Aorta (tissue), 5 donors: ENCODE data around the gene KLHL3. TPM values are rescaled to one million over a fixed set of nuclear protein-coding genes. Genes with fewer than 3 reads are reported as not detected.

Source experiments
- ATAC-seq: fragments of 200-7000 bp; cut with Tn5 transposase; one replicate; pipeline ENCODE4 v1.9.1; 2022; ENCODE audit warnings: moderate library complexity; ENCODE audit not compliant: low FRiP score
- DNase-seq, 2 donors: peaks; one replicate each; pipeline ENCODE4 v3.0.0-alpha.2; 2020
- H3K27ac ChIP-seq, 2 donors: one replicate each; pipeline ENCODE4 v1.5.1; 2013; ENCODE audit warnings: low read length in 2 of 2, mild to moderate bottlenecking in 2 of 2, moderate library complexity in 2 of 2, control low read depth in 1 of 2, inconsistent platforms in 1 of 2, low read depth in 1 of 2
- H3K27me3 ChIP-seq, 2 donors: one replicate each; pipeline ENCODE4 v1.6.1; 2013; ENCODE audit warnings: control low read depth in 1 of 2, low read length in 1 of 2, mild to moderate bottlenecking in 1 of 2, moderate library complexity in 1 of 2; ENCODE audit not compliant: insufficient read depth in 2 of 2, control insufficient read depth in 1 of 2
- H3K36me3 ChIP-seq, 2 donors: one replicate each; pipeline ENCODE4 v1.6.1; 2013; ENCODE audit warnings: control low read depth in 1 of 2, low read length in 1 of 2, mild to moderate bottlenecking in 1 of 2; ENCODE audit not compliant: insufficient read depth in 2 of 2, control insufficient read depth in 1 of 2
- H3K4me1 ChIP-seq, 2 donors: one replicate each; pipeline ENCODE4 v1.6.1; 2013; ENCODE audit warnings: low read length in 2 of 2, control low read depth in 1 of 2, mild to moderate bottlenecking in 1 of 2, moderate library complexity in 1 of 2; ENCODE audit not compliant: insufficient read depth in 2 of 2, control insufficient read depth in 1 of 2
- H3K4me3 ChIP-seq, 2 donors: one replicate each; pipeline ENCODE4 v1.5.1; 2013; ENCODE audit warnings: low read length in 2 of 2, control low read depth in 1 of 2, mild to moderate bottlenecking in 1 of 2
- H3K9me3 ChIP-seq: one replicate; pipeline ENCODE4 v1.6.1; 2013; ENCODE audit warnings: mild to moderate bottlenecking, low read length; ENCODE audit not compliant: control insufficient read depth
- WGBS, 2 donors: extraction: QIAGEN DNeasy Blood & Tissue Kit; methylation state at CpG; one replicate each; pipeline ENCODE4 v1.1.7; 2013; 5-methylcytosine and 5-hydroxymethylcytosine counted together
- intact Hi-C, 2 donors: fragments of 100-400 bp; cut with DNase I; formaldehyde crosslinking; loops; one replicate each; pipeline versions ENCODE4 v1.14.2 to v1.15.0; 2022
- polyA plus RNA-seq, 2 donors: library from polyadenylated mRNA; stranded (reverse); fragments of 200-250 nt; gene quantifications; one replicate each; pipeline ENCODE4 v1.2.3, GENCODE V29; 2013
- total RNA-seq, 2 donors: library from RNA; stranded (reverse); fragmentation: NEBNext Ultra II Directional; extraction: Animal tissue kit (Norgen Biotek cat#: 25700); gene quantifications; one replicate each; pipeline ENCODE4 v1.2.1, GENCODE V29; 2021
- donor health status: healthy with polysubstance abuse.
- donor health status: Bipolar disorder and iron deficiency.
- donor health status: DM: no; HTN: no; CAD: no.
- donor health status: DM: no; HTN: no; CAD: no.
- donor health status: DM: yes; HTN: yes; CAD: no.

Gene KLHL3
- total and polyA plus RNA-seq, 4 donors, result 0.88 to 38.1 (median 11.9) TPM

DNA sequence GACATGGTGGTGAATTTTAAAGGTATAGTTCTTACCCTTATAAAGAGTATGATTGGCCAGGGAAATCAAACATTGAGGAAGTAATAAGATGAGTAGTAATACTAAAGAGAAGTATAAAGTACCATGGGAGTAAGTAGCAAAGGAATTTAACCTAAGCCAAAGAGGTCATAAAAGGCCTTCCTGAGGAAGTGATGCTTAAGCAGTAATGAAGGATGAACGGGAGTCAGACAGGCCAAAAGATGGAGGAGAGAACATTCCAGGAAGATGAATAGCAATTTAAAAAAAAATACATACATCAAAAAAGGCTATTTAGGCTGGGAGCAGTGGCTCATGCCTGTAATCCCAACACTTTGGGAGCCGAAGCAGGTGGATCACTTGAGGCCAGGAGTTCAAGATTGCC, 29.0 kb downstream of the KLHL3 start:
- no peak overlapping the region for H3K4me3 ChIP-seq
- no peaks in the 10 kb centered on the region for H3K27me3 ChIP-seq
- ATAC-seq (no peak), DNase-seq (no peak)
- no peak overlapping the region for H3K27ac ChIP-seq
- intact Hi-C loops, result no loop called here
- WGBS, 2 donors, result 83 to 84% methylated on average over 2 of the region's 2 CpGs
- H3K9me3 ChIP-seq, result no peaks in the 10 kb centered on the region
- no peaks in the 10 kb centered on the region for H3K4me1 ChIP-seq
- peaks cover 2% of the 10 kb centered on the region in 2 donors for H3K36me3 ChIP-seq

DNA sequence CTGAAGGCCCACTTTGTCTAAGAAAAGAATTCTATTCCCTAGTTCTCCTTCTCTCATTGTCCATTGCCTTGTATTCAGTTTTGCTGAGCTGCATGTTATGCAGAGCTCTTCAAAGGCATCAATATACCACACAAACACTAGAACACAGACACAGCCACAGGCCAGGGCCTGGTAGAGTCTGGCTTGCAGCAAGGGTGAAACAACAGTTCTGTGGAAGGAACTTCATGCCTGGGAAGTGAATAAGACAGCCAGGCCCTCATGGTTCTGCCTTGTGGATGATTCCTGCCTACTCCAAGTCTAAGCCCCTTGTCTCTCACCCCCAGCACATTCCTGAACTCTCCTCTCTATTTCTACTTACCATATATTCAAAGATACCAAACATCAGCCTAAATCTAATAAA, 30.8 kb downstream of the KLHL3 start:
- H3K27ac ChIP-seq, result no peak overlapping the region
- ATAC-seq, result no peak
- no peak for DNase-seq

GRCh38 chr5:137703565-137703964, 32.3 kb downstream of the KLHL3 start:
- WGBS, 2 donors, result 97 to 98% methylated on average over 5 of the region's 5 CpGs
- Histone ChIP-seq H3K4me1 (no peaks in the 10 kb centered on the region), H3K36me3 (peaks cover 2% of the 10 kb centered on the region in 2 donors), H3K27ac (no peak overlapping the region), H3K4me3 (no peak overlapping the region), H3K27me3 (no peaks in the 10 kb centered on the region), H3K9me3 (no peaks in the 10 kb centered on the region)
- intact Hi-C loops, result no loop called here
- no peak for ATAC-seq
- no peak for DNase-seq

More for the DNA sequence above, 30.8 kb downstream of the KLHL3 start:
- no peaks in the 10 kb centered on the region for H3K4me1 ChIP-seq
- H3K36me3 ChIP-seq, result peaks cover 2% of the 10 kb centered on the region in 2 donors
- intact Hi-C loops, result no loop called here
- no peak overlapping the region for H3K4me3 ChIP-seq
- H3K27me3 ChIP-seq, result no peaks in the 10 kb centered on the region
- H3K9me3 ChIP-seq, result no peaks in the 10 kb centered on the region

GRCh38 chr5:137700282-137700680, 35.6 kb downstream of the KLHL3 start:
- intact Hi-C loops, result no loop called here
- no peak for DNase-seq
- H3K36me3 ChIP-seq, result peaks cover 0 to 2% of the 10 kb centered on the region in 2 donors

GRCh38 chr5:137699336-137700281, 36.3 kb downstream of the KLHL3 start:
- Histone ChIP-seq H3K4me3 (no peak overlapping the region), H3K36me3 (no peaks in the 10 kb centered on the region), H3K4me1 (no peaks in the 10 kb centered on the region), H3K27ac (no peak overlapping the region), H3K27me3 (no peaks in the 10 kb centered on the region), H3K9me3 (no peaks in the 10 kb centered on the region)
- WGBS, 2 donors, result 22 to 23% methylated on average over 9 of the region's 9 CpGs
- DNase-seq (no peak), ATAC-seq (no peak)
- intact Hi-C loops, result no loop called here

More at GRCh38 chr5:137700282-137700680, 35.6 kb downstream of the KLHL3 start:
- Histone ChIP-seq H3K4me3 (no peak overlapping the region), H3K27me3 (no peaks in the 10 kb centered on the region), H3K9me3 (no peaks in the 10 kb centered on the region), H3K4me1 (no peaks in the 10 kb centered on the region), H3K27ac (no peak overlapping the region)
- no peak for ATAC-seq
- 56 to 61% methylated on average over 3 of the region's 3 CpGs for WGBS, 2 donors

- WGBS, 2 donors, result 17 to 19% methylated on average over 1 of the region's 1 CpG
- H3K27ac ChIP-seq, result no peak overlapping the region
Observed at GRCh38 chr5:137696481-137696880, 39.4 kb downstream of the KLHL3 start.

GRCh38 chr5:137695651-137696428, 40.0 kb downstream of the KLHL3 start:
- Histone ChIP-seq H3K27me3 (no peaks in the 10 kb centered on the region), H3K36me3 (no peaks in the 10 kb centered on the region), H3K4me1 (no peaks in the 10 kb centered on the region), H3K4me3 (no peak overlapping the region), H3K9me3 (no peaks in the 10 kb centered on the region), H3K27ac (no peak overlapping the region)
- intact Hi-C loops, result no loop called here
- no peak for ATAC-seq
- WGBS, 2 donors, result 87 to 90% methylated on average over 4 of the region's 4 CpGs
- no peak for DNase-seq

More at GRCh38 chr5:137696481-137696880, 39.4 kb downstream of the KLHL3 start:
- ATAC-seq (no peak), DNase-seq (no peak)
- Histone ChIP-seq H3K36me3 (no peaks in the 10 kb centered on the region), H3K9me3 (no peaks in the 10 kb centered on the region), H3K27me3 (no peaks in the 10 kb centered on the region), H3K4me3 (no peak overlapping the region), H3K4me1 (no peaks in the 10 kb centered on the region)
- intact Hi-C loops, result no loop called here

DNA sequence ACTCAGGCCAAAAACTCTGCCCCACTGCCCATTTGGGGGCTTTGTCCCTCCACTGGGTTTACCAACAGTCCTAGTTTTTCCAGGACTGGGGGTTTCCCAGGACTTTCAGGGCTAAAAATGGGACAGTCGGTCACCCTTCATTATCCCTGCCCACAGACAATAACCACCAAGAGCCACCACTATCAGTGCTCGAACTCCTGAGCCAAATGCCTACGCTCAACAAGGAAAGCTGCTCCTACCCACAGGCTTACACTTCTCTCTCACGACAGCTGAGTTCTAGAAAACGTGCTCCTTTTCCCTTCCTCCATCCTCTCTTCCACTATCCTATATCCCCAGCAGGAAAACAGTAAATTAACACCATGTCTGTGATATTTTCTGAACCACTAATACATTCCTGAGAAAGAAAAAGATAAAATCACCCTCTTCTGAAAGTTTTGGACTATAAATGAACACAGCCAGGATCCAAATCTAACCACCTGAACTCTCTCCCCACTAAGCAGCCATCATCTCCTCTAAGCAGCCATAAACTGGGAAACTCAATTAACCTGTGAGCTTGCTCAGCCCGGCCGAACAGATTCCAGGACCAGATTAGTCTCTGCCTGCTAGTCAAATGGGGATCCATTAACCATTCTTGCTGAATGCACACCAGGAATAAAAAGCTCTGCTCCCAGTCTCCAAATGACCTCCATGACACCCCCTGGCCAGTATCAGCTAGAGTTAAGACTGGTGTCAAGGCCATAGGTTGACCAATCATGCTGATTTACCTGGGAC, 41.8 kb downstream of the KLHL3 start:
- H3K4me1 ChIP-seq, result no peaks in the 10 kb centered on the region
- ATAC-seq, result no peak
- intact Hi-C loops, result no loop called here
- no peak for DNase-seq
- H3K4me3 ChIP-seq, result no peak overlapping the region
- 91 to 92% methylated on average over 7 of the region's 7 CpGs for WGBS, 2 donors
- no peaks in the 10 kb centered on the region for H3K27me3 ChIP-seq
- no peaks in the 10 kb centered on the region for H3K9me3 ChIP-seq
- no peaks in the 10 kb centered on the region for H3K36me3 ChIP-seq
- H3K27ac ChIP-seq, result no peak overlapping the region
